K562 (cell line): Measurements from ENCODE around the gene PEX5.

Source experiments
- POLR2A ChIP-seq: fragments of 450-650 bp; conservative IDR thresholded peaks from 2 replicates; pipeline ENCODE4 v1.6.1; 2016
- TRIM28 ChIP-seq: fragments of 450-650 bp; IDR thresholded peaks from 2 replicates; pipeline ENCODE4 v1.6.1; 2017

- TF ChIP-seq TRIM28 (no peak), POLR2A (no peak)
Observed at GRCh38 chr12:7205091-7205490, 15.6 kb downstream of the PEX5 start.
